Liver (tissue), 3 donors: ENCODE measurements around the gene CSTPP1.

Experiments used
- FOXA1 ChIP-seq: IDR thresholded peaks from 2 replicates; pipeline ENCODE4 v1.6.1; 2016; ENCODE audit warnings: antibody characterized with exemption
- NR2F2 ChIP-seq: IDR thresholded peaks from 2 replicates; pipeline ENCODE4 v1.6.1; 2016; ENCODE audit warnings: antibody characterized with exemption
- RXRA ChIP-seq, 2 donors: IDR thresholded peaks; 2 replicates each; pipeline ENCODE4 v1.6.1; 2017 to 2018; ENCODE audit warnings: antibody characterized with exemption in 2 of 2, mild to moderate bottlenecking in 1 of 2
- SP1 ChIP-seq: IDR thresholded peaks from 2 replicates; pipeline ENCODE4 v1.6.1; 2018; ENCODE audit warnings: antibody characterized with exemption, mild to moderate bottlenecking
- TAF1 ChIP-seq: conservative IDR thresholded peaks from 2 replicates; pipeline ENCODE4 v1.6.1; 2016; ENCODE audit warnings: antibody characterized with exemption, mild to moderate bottlenecking
- YY1 ChIP-seq: IDR thresholded peaks from 2 replicates; pipeline ENCODE4 v1.6.1; 2016; ENCODE audit warnings: antibody characterized with exemption, mild to moderate bottlenecking
- TF ChIP-seq, protein P1 (sequence below): fragments of 150-350 bp; IDR thresholded peaks from 2 replicates; pipeline ENCODE4 v1.5.1; 2017; ENCODE audit warnings: improper control_type of control experiment, low read depth, low read length; ENCODE audit not compliant: missing input control
- TF ChIP-seq, protein P2 (sequence below): IDR thresholded peaks from 2 replicates; pipeline ENCODE4 v1.6.1; 2016; ENCODE audit warnings: antibody characterized with exemption, mild to moderate bottlenecking
- TF ChIP-seq, protein P3 (sequence below): IDR thresholded peaks from 2 replicates; pipeline ENCODE4 v1.6.1; 2016; ENCODE audit warnings: antibody characterized with exemption
- TF ChIP-seq, protein P4 (sequence below): IDR thresholded peaks from 2 replicates; pipeline ENCODE4 v1.6.1; 2016; ENCODE audit warnings: antibody characterized with exemption
- donor health status: healthy.
- donor health status: healthy.

DNA sequence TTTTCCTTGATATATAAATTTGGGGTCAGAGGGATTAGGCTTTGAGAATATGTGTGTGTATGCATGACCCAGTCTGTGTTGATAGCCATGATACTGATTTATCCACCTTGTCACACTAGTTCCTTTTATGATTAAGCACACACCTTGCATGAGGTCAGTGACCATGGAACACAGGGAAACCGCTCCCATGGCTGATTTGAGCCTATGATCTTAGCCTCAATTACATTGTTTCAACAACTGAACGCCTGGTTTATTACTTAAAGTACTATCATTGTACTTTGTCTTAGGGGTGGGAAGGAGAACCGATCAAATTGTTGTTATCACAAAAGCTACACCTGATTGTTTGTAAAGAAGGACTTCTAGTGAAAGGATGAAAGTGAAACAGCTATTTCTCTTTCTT is 169.4 kb downstream of the CSTPP1 start:
- TF ChIP-seq, protein P1, sequence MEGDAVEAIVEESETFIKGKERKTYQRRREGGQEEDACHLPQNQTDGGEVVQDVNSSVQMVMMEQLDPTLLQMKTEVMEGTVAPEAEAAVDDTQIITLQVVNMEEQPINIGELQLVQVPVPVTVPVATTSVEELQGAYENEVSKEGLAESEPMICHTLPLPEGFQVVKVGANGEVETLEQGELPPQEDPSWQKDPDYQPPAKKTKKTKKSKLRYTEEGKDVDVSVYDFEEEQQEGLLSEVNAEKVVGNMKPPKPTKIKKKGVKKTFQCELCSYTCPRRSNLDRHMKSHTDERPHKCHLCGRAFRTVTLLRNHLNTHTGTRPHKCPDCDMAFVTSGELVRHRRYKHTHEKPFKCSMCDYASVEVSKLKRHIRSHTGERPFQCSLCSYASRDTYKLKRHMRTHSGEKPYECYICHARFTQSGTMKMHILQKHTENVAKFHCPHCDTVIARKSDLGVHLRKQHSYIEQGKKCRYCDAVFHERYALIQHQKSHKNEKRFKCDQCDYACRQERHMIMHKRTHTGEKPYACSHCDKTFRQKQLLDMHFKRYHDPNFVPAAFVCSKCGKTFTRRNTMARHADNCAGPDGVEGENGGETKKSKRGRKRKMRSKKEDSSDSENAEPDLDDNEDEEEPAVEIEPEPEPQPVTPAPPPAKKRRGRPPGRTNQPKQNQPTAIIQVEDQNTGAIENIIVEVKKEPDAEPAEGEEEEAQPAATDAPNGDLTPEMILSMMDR: no peak
- TF ChIP-seq NR2F2: no peak
- TF ChIP-seq, protein P2, sequence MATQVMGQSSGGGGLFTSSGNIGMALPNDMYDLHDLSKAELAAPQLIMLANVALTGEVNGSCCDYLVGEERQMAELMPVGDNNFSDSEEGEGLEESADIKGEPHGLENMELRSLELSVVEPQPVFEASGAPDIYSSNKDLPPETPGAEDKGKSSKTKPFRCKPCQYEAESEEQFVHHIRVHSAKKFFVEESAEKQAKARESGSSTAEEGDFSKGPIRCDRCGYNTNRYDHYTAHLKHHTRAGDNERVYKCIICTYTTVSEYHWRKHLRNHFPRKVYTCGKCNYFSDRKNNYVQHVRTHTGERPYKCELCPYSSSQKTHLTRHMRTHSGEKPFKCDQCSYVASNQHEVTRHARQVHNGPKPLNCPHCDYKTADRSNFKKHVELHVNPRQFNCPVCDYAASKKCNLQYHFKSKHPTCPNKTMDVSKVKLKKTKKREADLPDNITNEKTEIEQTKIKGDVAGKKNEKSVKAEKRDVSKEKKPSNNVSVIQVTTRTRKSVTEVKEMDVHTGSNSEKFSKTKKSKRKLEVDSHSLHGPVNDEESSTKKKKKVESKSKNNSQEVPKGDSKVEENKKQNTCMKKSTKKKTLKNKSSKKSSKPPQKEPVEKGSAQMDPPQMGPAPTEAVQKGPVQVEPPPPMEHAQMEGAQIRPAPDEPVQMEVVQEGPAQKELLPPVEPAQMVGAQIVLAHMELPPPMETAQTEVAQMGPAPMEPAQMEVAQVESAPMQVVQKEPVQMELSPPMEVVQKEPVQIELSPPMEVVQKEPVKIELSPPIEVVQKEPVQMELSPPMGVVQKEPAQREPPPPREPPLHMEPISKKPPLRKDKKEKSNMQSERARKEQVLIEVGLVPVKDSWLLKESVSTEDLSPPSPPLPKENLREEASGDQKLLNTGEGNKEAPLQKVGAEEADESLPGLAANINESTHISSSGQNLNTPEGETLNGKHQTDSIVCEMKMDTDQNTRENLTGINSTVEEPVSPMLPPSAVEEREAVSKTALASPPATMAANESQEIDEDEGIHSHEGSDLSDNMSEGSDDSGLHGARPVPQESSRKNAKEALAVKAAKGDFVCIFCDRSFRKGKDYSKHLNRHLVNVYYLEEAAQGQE: no peak
- TF ChIP-seq TAF1: no peak
- TF ChIP-seq, protein P3, sequence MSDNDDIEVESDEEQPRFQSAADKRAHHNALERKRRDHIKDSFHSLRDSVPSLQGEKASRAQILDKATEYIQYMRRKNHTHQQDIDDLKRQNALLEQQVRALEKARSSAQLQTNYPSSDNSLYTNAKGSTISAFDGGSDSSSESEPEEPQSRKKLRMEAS: no peak
- no peak for TF ChIP-seq YY1
- TF ChIP-seq RXRA (IDR thresholded peaks at IDR 0.05): no peak
- TF ChIP-seq, protein P4, sequence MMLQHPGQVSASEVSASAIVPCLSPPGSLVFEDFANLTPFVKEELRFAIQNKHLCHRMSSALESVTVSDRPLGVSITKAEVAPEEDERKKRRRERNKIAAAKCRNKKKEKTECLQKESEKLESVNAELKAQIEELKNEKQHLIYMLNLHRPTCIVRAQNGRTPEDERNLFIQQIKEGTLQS: no peak
- TF ChIP-seq SP1: no peak
- TF ChIP-seq FOXA1: no peak
